SK-N-SH (cell line): ENCODE data around the gene FBN1.

Experiments
- CTCF ChIP-seq: fragments of 200-600 bp; sonication (generic); IDR thresholded peaks from 2 replicates; pipeline ENCODE4 v1.6.1; 2017; ENCODE audit warnings: antibody characterized with exemption, mild to moderate bottlenecking, moderate library complexity
- EP300 ChIP-seq, 2 experiments: IDR thresholded peaks; 2 replicates each; pipeline versions ENCODE4 v1.4.0 to v1.6.1; 2012; ENCODE audit warnings: borderline replicate concordance in 1 of 2, low read depth in 1 of 2, low read length in 1 of 2
- IRF3 ChIP-seq: fragments of 150-350 bp; IDR thresholded peaks from 2 replicates; pipeline ENCODE4 v1.6.1; 2016; ENCODE audit warnings: mild to moderate bottlenecking, low read depth, low read length
- RAD21 ChIP-seq: IDR thresholded peaks from 2 replicates; pipeline ENCODE4 v1.6.1; 2012; ENCODE audit warnings: mild to moderate bottlenecking, low read length
- REST ChIP-seq: IDR thresholded peaks from 2 replicates; pipeline ENCODE4 v1.6.1; 2012; ENCODE audit warnings: mild to moderate bottlenecking, low read depth, low read length, moderate library complexity
- RFX5 ChIP-seq: IDR thresholded peaks from 2 replicates; pipeline ENCODE4 v1.6.1; 2012; ENCODE audit warnings: mild to moderate bottlenecking, improper control_type of control experiment, low read length
- SIN3A ChIP-seq: IDR thresholded peaks from 2 replicates; pipeline ENCODE4 v1.6.1; 2012; ENCODE audit warnings: low read depth, mild to moderate bottlenecking, low read length, moderate library complexity, borderline replicate concordance
- TAF1 ChIP-seq: IDR thresholded peaks from 2 replicates; pipeline ENCODE4 v1.6.1; 2012; ENCODE audit warnings: low read depth, mild to moderate bottlenecking, low read length, moderate library complexity, borderline replicate concordance
- USF1 ChIP-seq: IDR thresholded peaks from 2 replicates; pipeline ENCODE4 v1.4.0; 2012; ENCODE audit warnings: low read depth, borderline replicate concordance

- TF ChIP-seq EP300 (IDR thresholded peaks at IDR 0.05; ENCODE audit: borderline replicate concordance in 1 of 2, low read depth in 1 of 2, low read length in 1 of 2) (no peak), RAD21 (no peak), IRF3 (no peak), TAF1 (no peak), CTCF (no peak), SIN3A (no peak), RFX5 (no peak), REST (no peak), USF1 (no peak)
Observed at GRCh38 chr15:48440084-48440483, 205.4 kb downstream of the FBN1 start.
